ENCODE measurements around the gene APOL5.

Gene APOL5

DNA sequence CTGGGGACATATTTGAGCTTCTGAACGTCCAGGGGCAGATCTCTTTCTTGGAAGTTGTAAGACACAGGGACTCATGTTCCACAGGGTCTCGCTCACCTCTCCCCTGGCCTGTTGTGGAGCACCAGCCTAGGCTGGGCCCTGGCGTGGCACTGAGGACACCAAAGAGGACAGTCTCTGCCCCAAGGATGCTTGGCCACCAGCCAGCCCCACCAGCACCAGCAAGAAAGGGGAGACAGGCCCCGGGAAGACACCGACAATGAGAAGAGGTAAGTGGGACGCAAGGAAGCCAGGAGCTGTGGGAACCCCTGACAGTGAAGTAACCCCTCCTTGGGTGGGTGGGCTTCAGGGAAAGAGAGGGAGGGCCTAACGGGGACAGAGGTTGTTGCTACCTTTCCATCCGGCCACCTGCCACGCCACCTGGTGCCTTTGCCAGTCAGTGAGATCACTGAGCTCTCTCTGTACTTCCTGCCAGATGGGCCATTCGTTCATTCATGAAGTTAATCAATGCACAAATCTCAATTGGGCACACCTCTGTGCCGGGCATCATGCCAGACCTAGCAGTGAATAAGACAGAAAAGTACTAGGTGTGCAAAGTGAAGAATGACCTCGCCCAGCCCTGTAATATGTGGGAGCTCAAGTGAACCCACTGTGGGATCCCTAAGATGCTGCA lies 11.1 kb downstream of the APOL5 start:
- TF ChIP-seq, protein P1, sequence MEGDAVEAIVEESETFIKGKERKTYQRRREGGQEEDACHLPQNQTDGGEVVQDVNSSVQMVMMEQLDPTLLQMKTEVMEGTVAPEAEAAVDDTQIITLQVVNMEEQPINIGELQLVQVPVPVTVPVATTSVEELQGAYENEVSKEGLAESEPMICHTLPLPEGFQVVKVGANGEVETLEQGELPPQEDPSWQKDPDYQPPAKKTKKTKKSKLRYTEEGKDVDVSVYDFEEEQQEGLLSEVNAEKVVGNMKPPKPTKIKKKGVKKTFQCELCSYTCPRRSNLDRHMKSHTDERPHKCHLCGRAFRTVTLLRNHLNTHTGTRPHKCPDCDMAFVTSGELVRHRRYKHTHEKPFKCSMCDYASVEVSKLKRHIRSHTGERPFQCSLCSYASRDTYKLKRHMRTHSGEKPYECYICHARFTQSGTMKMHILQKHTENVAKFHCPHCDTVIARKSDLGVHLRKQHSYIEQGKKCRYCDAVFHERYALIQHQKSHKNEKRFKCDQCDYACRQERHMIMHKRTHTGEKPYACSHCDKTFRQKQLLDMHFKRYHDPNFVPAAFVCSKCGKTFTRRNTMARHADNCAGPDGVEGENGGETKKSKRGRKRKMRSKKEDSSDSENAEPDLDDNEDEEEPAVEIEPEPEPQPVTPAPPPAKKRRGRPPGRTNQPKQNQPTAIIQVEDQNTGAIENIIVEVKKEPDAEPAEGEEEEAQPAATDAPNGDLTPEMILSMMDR (IDR thresholded peaks at IDR 0.05; ENCODE audit: insufficient read depth, low read length, poor library complexity, severe bottlenecking), result no peak
- no peak overlapping the region for H3K4me3 ChIP-seq (replicated peaks; ENCODE audit: low read depth, low read length)
- DNase-seq (ENCODE audit: extremely low read depth, insufficient read length), result no peak

DNA sequence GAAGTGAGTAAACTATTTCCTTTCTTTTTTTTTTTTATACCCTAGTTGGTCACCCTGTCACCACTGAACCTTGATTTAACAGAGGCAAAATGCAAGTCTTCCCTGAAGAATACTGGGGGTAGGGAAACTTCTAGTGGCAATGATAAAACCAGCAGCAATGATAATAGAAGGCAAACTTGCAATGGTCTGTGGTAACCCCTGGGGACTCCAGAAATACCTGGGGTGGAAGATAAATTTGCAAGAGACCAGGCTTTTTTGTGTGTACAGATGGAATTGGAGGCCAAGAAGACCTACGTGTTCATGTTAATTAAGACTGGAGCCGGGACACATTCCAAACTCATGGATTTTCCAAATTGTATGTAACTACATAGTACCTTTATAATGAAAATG lies 11.6 kb downstream of the APOL5 start:
- H3K27me3 ChIP-seq (replicated peaks; ENCODE audit: control insufficient read depth, insufficient read depth, low read length), result no peaks in the 10 kb centered on the region; the same call in 1 of the 2 replicates
- DNase-seq (ENCODE audit: extremely low read depth, insufficient read length), result no peak
- no peak overlapping the region for H3K4me3 ChIP-seq (replicated peaks; ENCODE audit: low read depth, low read length)
- no peaks in the 10 kb centered on the region for H3K36me3 ChIP-seq (ENCODE audit: control insufficient read depth, insufficient read depth, low read length)
- TF ChIP-seq, protein P1 (IDR thresholded peaks at IDR 0.05; ENCODE audit: insufficient read depth, low read length, poor library complexity, severe bottlenecking), result no peak

More for the DNA sequence above, 11.1 kb downstream of the APOL5 start:
- H3K27me3 ChIP-seq (replicated peaks; ENCODE audit: control insufficient read depth, insufficient read depth, low read length), result no peaks in the 10 kb centered on the region; the same call in 1 of the 2 replicates
- no peaks in the 10 kb centered on the region for H3K36me3 ChIP-seq (ENCODE audit: control insufficient read depth, insufficient read depth, low read length)

DNA sequence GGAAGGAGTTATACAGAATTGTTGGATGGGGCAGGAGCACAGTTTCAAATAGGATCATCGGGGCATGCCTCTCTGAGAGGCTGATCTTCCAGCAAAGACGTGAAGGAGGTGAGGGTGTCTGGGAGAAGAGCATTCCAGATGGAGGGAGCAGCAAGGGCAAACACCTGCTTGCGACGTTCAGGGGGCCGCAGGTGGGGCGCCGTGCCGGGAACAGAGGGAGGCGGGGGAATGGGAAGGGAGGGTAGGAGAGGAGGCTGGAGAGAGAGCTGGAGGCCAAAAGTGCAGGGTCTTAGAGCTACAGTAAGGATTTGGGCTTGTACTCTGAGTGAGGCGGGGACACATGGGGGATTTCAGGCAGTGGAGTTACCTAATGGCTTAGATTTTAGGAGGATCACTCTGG lies 13.6 kb downstream of the APOL5 start:
- Histone ChIP-seq H3K4me3 (replicated peaks; ENCODE audit: low read depth, low read length) (no peak overlapping the region), H3K27me3 (replicated peaks; ENCODE audit: control insufficient read depth, insufficient read depth, low read length) (no peaks in the 10 kb centered on the region; the same call in 1 of the 2 replicates), H3K36me3 (ENCODE audit: control insufficient read depth, insufficient read depth, low read length) (no peaks in the 10 kb centered on the region)
- TF ChIP-seq, protein P1 (IDR thresholded peaks at IDR 0.05; ENCODE audit: insufficient read depth, low read length, poor library complexity, severe bottlenecking), result no peak
- no peak for DNase-seq (ENCODE audit: extremely low read depth, insufficient read length)

DNA sequence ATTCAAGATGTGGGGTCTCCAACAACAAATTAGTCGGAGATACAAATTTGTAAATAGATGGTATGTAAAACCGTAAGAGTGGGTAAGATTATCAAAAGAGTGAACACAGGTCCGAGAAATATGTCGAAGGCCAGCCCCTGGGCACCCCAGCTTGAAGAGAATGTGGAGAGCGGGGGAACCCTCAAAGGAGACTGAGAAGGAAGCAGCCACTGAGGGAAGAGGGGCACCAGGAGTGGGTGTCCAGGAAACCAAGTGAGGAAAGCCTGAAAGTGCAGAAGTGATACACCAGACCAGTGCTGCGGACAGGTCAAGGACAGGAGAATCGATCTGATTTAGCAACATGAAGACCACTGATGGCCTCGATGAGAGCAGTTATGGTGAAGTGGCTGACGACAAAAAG lies 14.4 kb downstream of the APOL5 start:
- no peak overlapping the region for H3K4me3 ChIP-seq (replicated peaks; ENCODE audit: low read depth, low read length)
- no peaks in the 10 kb centered on the region for H3K36me3 ChIP-seq (ENCODE audit: control insufficient read depth, insufficient read depth, low read length)
- TF ChIP-seq, protein P1 (IDR thresholded peaks at IDR 0.05; ENCODE audit: insufficient read depth, low read length, poor library complexity, severe bottlenecking), result no peak
- no peaks in the 10 kb centered on the region; the same call in 1 of the 2 replicates for H3K27me3 ChIP-seq (replicated peaks; ENCODE audit: control insufficient read depth, insufficient read depth, low read length)
- DNase-seq (ENCODE audit: extremely low read depth, insufficient read length), result no peak

DNA sequence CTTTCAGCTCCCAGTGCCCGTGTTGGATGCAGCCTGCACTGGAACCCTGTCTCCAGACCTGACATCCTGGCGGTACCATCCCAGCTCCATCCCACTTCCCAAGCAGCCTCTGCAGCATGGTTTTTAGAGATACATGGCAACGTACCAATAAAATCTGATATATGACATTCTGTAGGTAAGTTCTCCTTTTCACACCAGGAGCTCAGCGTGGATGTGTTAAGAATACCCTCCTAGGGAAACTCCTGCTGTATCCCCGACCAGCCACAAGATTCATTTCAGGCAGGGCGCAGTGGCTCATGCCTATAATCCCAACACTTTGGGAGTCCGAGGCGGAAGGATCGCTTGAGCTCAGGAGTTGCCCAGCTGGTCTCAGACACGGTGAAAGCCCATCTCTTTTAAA lies 15.4 kb downstream of the APOL5 start:
- no peaks in the 10 kb centered on the region; the same call in 1 of the 2 replicates for H3K27me3 ChIP-seq (replicated peaks; ENCODE audit: control insufficient read depth, insufficient read depth, low read length)
- no peaks in the 10 kb centered on the region for H3K36me3 ChIP-seq (ENCODE audit: control insufficient read depth, insufficient read depth, low read length)
- DNase-seq (ENCODE audit: extremely low read depth, insufficient read length), result no peak
- H3K4me3 ChIP-seq (replicated peaks; ENCODE audit: low read depth, low read length), result no peak overlapping the region
- TF ChIP-seq, protein P1 (IDR thresholded peaks at IDR 0.05; ENCODE audit: insufficient read depth, low read length, poor library complexity, severe bottlenecking), result no peak
